ENCODE results near the gene VANGL2.

Gene VANGL2

DNA sequence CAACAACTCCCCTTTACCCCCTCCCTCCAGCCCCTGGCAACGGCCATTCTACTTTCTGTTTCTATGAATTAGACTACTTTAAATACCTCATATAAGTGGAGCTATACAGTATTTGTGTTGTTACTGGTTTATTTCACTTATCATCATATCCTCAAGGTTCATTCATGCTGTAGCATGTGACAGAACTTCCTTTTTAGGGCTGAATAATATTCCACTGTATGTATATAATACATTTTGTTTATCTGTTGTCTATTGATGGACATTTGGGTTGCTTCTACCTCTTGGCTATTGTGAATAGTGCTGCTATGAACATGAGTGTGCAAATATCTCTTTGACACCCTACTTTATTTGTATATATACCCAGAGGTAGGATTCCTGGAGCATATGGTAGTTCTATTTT lies 31.3 kb upstream of the VANGL2 start:
- H3K4me3 ChIP-seq (ENCODE audit: low read depth, low read length): no peak overlapping the region
- no peak for DNase-seq (ENCODE audit: low read depth)
- TF ChIP-seq, protein P1, sequence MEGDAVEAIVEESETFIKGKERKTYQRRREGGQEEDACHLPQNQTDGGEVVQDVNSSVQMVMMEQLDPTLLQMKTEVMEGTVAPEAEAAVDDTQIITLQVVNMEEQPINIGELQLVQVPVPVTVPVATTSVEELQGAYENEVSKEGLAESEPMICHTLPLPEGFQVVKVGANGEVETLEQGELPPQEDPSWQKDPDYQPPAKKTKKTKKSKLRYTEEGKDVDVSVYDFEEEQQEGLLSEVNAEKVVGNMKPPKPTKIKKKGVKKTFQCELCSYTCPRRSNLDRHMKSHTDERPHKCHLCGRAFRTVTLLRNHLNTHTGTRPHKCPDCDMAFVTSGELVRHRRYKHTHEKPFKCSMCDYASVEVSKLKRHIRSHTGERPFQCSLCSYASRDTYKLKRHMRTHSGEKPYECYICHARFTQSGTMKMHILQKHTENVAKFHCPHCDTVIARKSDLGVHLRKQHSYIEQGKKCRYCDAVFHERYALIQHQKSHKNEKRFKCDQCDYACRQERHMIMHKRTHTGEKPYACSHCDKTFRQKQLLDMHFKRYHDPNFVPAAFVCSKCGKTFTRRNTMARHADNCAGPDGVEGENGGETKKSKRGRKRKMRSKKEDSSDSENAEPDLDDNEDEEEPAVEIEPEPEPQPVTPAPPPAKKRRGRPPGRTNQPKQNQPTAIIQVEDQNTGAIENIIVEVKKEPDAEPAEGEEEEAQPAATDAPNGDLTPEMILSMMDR (IDR thresholded peaks at IDR 0.05; ENCODE audit: control insufficient read depth, extremely low read depth, insufficient read depth): no peak

DNA sequence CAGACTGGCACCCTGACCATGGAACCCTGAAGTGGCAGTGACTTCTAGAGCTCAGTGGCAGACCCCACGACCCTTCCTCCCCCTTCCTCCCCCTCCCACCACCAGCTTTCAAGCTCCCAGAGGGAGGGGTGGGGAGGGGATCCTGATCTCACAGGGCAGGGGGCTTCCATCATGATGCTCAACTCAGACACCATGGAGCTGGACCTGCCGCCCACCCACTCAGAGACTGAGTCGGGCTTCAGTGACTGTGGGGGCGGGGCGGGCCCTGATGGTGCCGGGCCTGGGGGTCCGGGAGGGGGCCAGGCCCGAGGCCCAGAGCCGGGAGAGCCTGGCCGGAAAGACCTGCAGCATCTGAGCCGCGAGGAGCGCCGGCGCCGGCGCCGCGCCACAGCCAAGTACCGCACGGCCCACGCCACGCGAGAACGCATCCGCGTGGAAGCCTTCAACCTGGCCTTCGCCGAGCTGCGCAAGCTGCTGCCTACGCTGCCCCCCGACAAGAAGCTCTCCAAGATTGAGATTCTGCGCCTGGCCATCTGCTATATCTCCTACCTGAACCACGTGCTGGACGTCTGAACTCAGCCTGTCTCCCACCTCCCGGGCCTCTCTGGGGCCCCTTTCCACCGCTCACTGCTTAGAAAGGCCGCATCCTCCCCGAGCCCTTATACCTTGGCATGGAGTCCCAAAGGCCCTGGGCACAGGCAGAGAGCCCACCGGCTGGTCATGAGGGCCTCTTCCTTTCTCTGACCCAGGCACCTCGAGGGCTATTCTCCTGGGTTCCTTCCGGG lies 29.6 kb upstream of the VANGL2 start:
- TF ChIP-seq, protein P1 (IDR thresholded peaks at IDR 0.05; ENCODE audit: control insufficient read depth, extremely low read depth, insufficient read depth): no peak
- no peak for DNase-seq (ENCODE audit: low read depth)
- no peak overlapping the region for H3K4me3 ChIP-seq (ENCODE audit: low read depth, low read length)

DNA sequence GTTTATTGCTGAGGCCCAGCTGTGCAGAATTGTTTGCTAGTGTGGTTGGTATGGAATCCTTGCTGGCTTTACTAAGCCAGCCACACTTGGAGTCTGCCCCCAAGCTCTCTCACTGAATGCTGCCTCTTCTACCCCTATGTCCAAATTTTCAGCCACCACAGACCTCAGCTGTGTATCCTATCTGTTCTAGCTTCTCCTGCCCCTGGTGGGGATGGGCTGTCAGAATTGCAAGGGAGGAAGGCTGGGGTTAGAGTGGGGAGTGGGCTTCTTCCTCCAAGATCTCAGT lies 29.1 kb upstream of the VANGL2 start:
- TF ChIP-seq, protein P1 (IDR thresholded peaks at IDR 0.05; ENCODE audit: control insufficient read depth, extremely low read depth, insufficient read depth): no peak

DNA sequence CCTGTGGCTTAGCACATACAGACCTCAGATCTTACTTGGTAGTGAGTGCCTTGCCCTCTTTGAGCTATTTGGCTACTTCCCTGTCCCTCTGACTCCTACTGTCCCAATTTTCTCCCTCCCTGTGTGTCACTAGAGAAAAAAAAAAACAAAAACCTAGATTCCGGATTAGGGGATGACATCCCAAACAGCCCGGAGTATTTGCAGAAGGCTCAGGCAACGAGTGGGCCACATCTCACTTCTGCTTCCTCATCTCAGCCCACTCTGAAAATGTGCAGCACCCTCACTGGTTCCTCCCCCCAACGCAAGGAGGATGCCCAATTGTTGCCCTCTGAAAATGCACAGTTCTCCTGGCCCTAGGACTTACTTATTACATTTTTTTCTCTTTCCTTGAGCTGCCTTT lies 28.6 kb upstream of the VANGL2 start:
- TF ChIP-seq, protein P1 (IDR thresholded peaks at IDR 0.05; ENCODE audit: control insufficient read depth, extremely low read depth, insufficient read depth): no peak
- H3K4me3 ChIP-seq (ENCODE audit: low read depth, low read length): no peak overlapping the region
- DNase-seq (ENCODE audit: low read depth): no peak

More for the DNA sequence above, 29.1 kb upstream of the VANGL2 start:
- DNase-seq (ENCODE audit: low read depth): no peak
- H3K4me3 ChIP-seq (ENCODE audit: low read depth, low read length): no peak overlapping the region

DNA sequence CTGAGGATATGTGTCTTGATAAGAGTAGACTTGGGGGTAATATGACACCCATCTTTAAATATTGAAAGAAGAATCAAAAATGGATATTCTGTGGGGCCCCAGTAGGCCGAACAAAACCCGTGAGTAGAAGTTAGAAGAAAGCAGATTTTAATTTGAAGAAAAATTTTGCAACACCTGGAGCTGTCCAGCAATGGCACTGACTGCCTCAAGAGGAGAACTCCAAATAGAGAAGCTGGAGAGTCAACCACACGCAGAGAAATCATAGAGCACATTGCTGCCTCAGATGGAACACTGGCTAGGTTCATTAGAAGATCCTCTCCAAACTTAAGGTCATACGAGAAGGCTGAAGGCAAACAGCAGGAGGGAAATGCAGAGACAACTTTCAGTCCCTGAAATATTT lies 26.7 kb upstream of the VANGL2 start:
- DNase-seq (ENCODE audit: low read depth): no peak
- TF ChIP-seq, protein P1 (IDR thresholded peaks at IDR 0.05; ENCODE audit: control insufficient read depth, extremely low read depth, insufficient read depth): no peak
- no peak overlapping the region for H3K4me3 ChIP-seq (ENCODE audit: low read depth, low read length)

DNA sequence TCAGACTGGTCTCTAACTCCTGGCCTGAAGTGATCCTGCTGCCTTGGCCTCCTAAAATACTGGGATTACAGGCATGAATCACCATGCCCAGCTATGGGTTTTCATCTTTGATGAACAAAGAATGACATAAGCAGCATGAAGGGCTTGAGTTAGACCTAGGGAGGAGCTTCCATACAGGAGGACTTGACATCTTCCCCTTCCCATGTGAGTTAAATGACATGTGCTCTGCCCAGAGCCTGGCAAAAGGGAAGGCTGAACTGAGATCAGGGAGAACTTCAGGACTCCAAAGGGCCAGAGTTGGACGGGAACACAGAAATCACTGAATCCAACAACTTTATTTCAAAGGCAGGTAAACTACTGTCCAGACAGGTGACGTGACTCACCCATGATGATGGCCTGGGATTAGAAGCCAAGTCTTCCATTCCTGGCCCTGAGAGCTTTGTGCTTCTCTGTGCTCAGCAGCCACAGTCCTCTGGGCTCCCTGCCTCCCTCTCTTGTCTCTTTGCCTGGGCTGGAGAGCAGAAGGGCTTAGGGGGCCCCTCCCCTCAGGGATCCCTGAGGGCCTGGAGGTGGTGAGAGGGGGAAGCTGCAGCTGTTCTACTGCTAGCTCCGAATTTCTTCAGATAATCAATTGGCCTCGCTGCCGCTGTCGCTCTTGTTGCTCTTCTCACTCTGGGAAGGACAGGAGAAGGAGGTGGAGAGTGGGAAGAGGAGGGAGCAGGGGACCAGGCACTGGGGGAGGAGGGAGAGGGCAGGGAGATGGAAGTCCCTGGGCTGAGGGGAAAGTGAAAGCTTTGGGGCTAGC lies 25.9 kb upstream of the VANGL2 start:
- DNase-seq (ENCODE audit: low read depth): no peak

More for the DNA sequence above, 25.9 kb upstream of the VANGL2 start:
- H3K4me3 ChIP-seq (ENCODE audit: low read depth, low read length): no peak overlapping the region
- TF ChIP-seq, protein P1 (IDR thresholded peaks at IDR 0.05; ENCODE audit: control insufficient read depth, extremely low read depth, insufficient read depth): no peak

Data from LNCaP clone FGC (cell line).